Hematopoietic multipotent progenitor cell treated with erythropoietin and hydrocortisone succinate and interleukin-3 and kit ligand, for 4 days (in vitro differentiated cells): ENCODE data around the gene HS3ST3A1.
A peak's percentile ranks its signal among the peaks of the same experiment; 100 is the strongest.

ENCODE experiments used
- DNase-seq: peaks from one replicate; pipeline ENCODE4 v3.0.0-alpha.2; 2015

The HS3ST3A1 gene

GRCh38 chr17:13601776-13602551, at the start of gene HS3ST3A1:
Gene HS3ST3A1, minus strand, starts transcription at chr17:13601929. Its CDS starts 800 bp downstream, at chr17:13601129.
- DNase-seq: peak; percentile 28

- DNase-seq: no peak
Observed at GRCh38 chr17:13650096-13650675, 48.5 kb upstream of the HS3ST3A1 start.

- DNase-seq: no peak
Observed at GRCh38 chr17:13647543-13648021, 45.9 kb upstream of the HS3ST3A1 start.

- no peak for DNase-seq
Observed at GRCh38 chr17:13646969-13647542, 45.3 kb upstream of the HS3ST3A1 start.

GRCh38 chr17:13646411-13646810, 44.7 kb upstream of the HS3ST3A1 start:
- no peak for DNase-seq

GRCh38 chr17:13643180-13643579, 41.5 kb upstream of the HS3ST3A1 start:
- no peak for DNase-seq

GRCh38 chr17:13642188-13642587, 40.5 kb upstream of the HS3ST3A1 start:
- no peak for DNase-seq

- DNase-seq: no peak
Observed at GRCh38 chr17:13640551-13640950, 38.8 kb upstream of the HS3ST3A1 start.

GRCh38 chr17:13638855-13639458, 37.2 kb upstream of the HS3ST3A1 start:
- peak; percentile 46 for DNase-seq

GRCh38 chr17:13636951-13637350, 35.2 kb upstream of the HS3ST3A1 start:
- no peak for DNase-seq

GRCh38 chr17:13635951-13636350, 34.2 kb upstream of the HS3ST3A1 start:
- no peak for DNase-seq

GRCh38 chr17:13634021-13634420, 32.3 kb upstream of the HS3ST3A1 start:
- no peak for DNase-seq

- no peak for DNase-seq
Observed at GRCh38 chr17:13631529-13631928, 29.8 kb upstream of the HS3ST3A1 start.

GRCh38 chr17:13626703-13627102, 25.0 kb upstream of the HS3ST3A1 start:
- DNase-seq: no peak

- DNase-seq: no peak
Observed at GRCh38 chr17:13619462-13619861, 17.7 kb upstream of the HS3ST3A1 start.

- DNase-seq: no peak
Observed at GRCh38 chr17:13616031-13616430, 14.3 kb upstream of the HS3ST3A1 start.

GRCh38 chr17:13609941-13610340, 8.2 kb upstream of the HS3ST3A1 start:
- no peak for DNase-seq

GRCh38 chr17:13601322-13601775, 380 bp downstream of the HS3ST3A1 start:
- peak; percentile 13 for DNase-seq

GRCh38 chr17:13600475-13601321, 1.0 kb downstream of the HS3ST3A1 start:
- no peak for DNase-seq

- DNase-seq: no peak
Observed at GRCh38 chr17:13599864-13600263, 1.9 kb downstream of the HS3ST3A1 start.

GRCh38 chr17:13599168-13599577, 2.6 kb downstream of the HS3ST3A1 start:
- no peak for DNase-seq

GRCh38 chr17:13598353-13599167, 3.2 kb downstream of the HS3ST3A1 start:
- no peak for DNase-seq
